SK-N-SH (cell line): ENCODE measurements around the gene TBX15.

Experiments
- CHD2 ChIP-seq: fragments of 150-350 bp; IDR thresholded peaks from 2 replicates; pipeline ENCODE4 v1.6.1; 2018; ENCODE audit warnings: low read length; ENCODE audit not compliant: partially characterized antibody
- ELF1 ChIP-seq: IDR thresholded peaks from 2 replicates; pipeline ENCODE4 v1.4.0; 2012
- EZH2phosphoT487 ChIP-seq: fragments of 200-600 bp; sonication (generic); IDR thresholded peaks from 2 replicates; pipeline ENCODE4 v1.6.1; 2017; ENCODE audit warnings: low read depth, mixed run types, mild to moderate bottlenecking, antibody characterized with exemption, moderate library complexity, borderline replicate concordance
- FOSL2 ChIP-seq: IDR thresholded peaks from 2 replicates; pipeline ENCODE4 v1.4.0; 2012; ENCODE audit warnings: low read depth, mild to moderate bottlenecking, moderate library complexity, borderline replicate concordance
- FOXM1 ChIP-seq: IDR thresholded peaks from 2 replicates; pipeline ENCODE4 v1.4.0; 2012; ENCODE audit warnings: low read depth, mild to moderate bottlenecking
- JUND ChIP-seq: IDR thresholded peaks from 2 replicates; pipeline ENCODE4 v1.4.0; 2012
- MXI1 ChIP-seq: IDR thresholded peaks from 2 replicates; pipeline ENCODE4 v1.6.1; 2012; ENCODE audit warnings: mild to moderate bottlenecking, low read depth, low read length, improper control_type of control experiment
- POLR2AphosphoS5 ChIP-seq: IDR thresholded peaks from 2 replicates; pipeline ENCODE4 v1.6.1; 2012; ENCODE audit warnings: low read depth, low read length
- RFX5 ChIP-seq: IDR thresholded peaks from 2 replicates; pipeline ENCODE4 v1.6.1; 2012; ENCODE audit warnings: mild to moderate bottlenecking, improper control_type of control experiment, low read length
- TF ChIP-seq, protein P1 (sequence below): IDR thresholded peaks from 2 replicates; pipeline ENCODE4 v1.6.1; 2012; ENCODE audit warnings: mild to moderate bottlenecking, low read depth, low read length, moderate library complexity
- TF ChIP-seq, protein P2 (sequence below): fragments of 200-600 bp; sonication (generic); IDR thresholded peaks from 2 replicates; pipeline ENCODE4 v1.6.1; 2017; ENCODE audit warnings: antibody characterized with exemption, mild to moderate bottlenecking, moderate library complexity
- TF ChIP-seq, protein P3 (sequence below): fragments of 150-350 bp; IDR thresholded peaks from 2 replicates; pipeline ENCODE4 v1.6.1; 2016; ENCODE audit warnings: mild to moderate bottlenecking, low read depth, low read length

DNA sequence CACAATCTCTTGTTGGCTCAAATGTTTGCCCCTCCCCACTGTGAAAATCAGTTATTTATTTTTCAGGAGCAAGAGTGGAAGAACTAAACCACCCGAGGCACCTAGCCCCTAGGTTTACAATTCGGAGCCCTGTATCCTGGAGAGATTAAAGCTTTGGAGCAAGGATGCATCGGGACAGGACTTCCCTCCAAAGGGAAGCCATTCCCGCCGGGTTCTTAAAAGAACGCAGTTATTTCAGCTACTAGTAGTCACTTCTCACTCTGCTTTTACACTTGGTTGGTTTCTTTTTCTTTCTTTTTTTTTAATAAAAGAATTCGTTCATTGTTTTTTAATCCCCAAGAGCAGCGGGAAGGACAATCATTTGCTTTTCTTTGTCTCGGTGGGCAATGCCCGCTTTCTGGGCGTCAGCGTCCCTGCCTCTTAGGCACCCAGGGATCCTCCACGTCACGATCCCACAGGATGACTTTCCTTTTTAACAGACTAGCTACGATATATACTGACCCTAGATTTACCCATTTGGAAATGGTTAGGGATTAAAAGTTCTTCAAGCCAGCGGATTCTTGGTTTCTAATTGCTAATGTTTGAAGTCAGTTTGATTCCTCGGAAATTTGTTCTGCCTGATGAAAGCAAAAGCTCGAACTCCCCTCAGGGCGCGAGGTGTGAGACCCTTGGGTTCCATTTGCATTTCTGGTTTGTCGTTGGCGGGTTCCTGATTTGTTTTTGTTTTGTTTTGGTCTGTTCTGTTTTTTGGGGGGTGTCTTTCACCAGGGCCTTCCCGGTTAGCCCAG lies 9.0 kb downstream of the TBX15 start:
- TF ChIP-seq ELF1 (no peak), MXI1 (no peak), FOSL2 (no peak), FOXM1 (no peak), POLR2AphosphoS5 (no peak), JUND (no peak), RFX5 (no peak), EZH2phosphoT487 (no peak), CHD2 (no peak)
- TF ChIP-seq, protein P1, sequence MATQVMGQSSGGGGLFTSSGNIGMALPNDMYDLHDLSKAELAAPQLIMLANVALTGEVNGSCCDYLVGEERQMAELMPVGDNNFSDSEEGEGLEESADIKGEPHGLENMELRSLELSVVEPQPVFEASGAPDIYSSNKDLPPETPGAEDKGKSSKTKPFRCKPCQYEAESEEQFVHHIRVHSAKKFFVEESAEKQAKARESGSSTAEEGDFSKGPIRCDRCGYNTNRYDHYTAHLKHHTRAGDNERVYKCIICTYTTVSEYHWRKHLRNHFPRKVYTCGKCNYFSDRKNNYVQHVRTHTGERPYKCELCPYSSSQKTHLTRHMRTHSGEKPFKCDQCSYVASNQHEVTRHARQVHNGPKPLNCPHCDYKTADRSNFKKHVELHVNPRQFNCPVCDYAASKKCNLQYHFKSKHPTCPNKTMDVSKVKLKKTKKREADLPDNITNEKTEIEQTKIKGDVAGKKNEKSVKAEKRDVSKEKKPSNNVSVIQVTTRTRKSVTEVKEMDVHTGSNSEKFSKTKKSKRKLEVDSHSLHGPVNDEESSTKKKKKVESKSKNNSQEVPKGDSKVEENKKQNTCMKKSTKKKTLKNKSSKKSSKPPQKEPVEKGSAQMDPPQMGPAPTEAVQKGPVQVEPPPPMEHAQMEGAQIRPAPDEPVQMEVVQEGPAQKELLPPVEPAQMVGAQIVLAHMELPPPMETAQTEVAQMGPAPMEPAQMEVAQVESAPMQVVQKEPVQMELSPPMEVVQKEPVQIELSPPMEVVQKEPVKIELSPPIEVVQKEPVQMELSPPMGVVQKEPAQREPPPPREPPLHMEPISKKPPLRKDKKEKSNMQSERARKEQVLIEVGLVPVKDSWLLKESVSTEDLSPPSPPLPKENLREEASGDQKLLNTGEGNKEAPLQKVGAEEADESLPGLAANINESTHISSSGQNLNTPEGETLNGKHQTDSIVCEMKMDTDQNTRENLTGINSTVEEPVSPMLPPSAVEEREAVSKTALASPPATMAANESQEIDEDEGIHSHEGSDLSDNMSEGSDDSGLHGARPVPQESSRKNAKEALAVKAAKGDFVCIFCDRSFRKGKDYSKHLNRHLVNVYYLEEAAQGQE = no peak
- TF ChIP-seq, protein P2, sequence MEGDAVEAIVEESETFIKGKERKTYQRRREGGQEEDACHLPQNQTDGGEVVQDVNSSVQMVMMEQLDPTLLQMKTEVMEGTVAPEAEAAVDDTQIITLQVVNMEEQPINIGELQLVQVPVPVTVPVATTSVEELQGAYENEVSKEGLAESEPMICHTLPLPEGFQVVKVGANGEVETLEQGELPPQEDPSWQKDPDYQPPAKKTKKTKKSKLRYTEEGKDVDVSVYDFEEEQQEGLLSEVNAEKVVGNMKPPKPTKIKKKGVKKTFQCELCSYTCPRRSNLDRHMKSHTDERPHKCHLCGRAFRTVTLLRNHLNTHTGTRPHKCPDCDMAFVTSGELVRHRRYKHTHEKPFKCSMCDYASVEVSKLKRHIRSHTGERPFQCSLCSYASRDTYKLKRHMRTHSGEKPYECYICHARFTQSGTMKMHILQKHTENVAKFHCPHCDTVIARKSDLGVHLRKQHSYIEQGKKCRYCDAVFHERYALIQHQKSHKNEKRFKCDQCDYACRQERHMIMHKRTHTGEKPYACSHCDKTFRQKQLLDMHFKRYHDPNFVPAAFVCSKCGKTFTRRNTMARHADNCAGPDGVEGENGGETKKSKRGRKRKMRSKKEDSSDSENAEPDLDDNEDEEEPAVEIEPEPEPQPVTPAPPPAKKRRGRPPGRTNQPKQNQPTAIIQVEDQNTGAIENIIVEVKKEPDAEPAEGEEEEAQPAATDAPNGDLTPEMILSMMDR = no peak
- TF ChIP-seq, protein P3, sequence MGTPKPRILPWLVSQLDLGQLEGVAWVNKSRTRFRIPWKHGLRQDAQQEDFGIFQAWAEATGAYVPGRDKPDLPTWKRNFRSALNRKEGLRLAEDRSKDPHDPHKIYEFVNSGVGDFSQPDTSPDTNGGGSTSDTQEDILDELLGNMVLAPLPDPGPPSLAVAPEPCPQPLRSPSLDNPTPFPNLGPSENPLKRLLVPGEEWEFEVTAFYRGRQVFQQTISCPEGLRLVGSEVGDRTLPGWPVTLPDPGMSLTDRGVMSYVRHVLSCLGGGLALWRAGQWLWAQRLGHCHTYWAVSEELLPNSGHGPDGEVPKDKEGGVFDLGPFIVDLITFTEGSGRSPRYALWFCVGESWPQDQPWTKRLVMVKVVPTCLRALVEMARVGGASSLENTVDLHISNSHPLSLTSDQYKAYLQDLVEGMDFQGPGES = no peak
